G401.6 (cell line): ENCODE data around the gene SGCA.
A peak's percentile ranks its signal among the peaks of the same experiment; 100 is the strongest.

Experiments
- FAIRE-seq: peaks from 2 replicates; lab custom pipeline; 2012; peaks lifted over from hg19 to GRCh38; lab: Jason Lieb, UNC

SGCA gene

DNA sequence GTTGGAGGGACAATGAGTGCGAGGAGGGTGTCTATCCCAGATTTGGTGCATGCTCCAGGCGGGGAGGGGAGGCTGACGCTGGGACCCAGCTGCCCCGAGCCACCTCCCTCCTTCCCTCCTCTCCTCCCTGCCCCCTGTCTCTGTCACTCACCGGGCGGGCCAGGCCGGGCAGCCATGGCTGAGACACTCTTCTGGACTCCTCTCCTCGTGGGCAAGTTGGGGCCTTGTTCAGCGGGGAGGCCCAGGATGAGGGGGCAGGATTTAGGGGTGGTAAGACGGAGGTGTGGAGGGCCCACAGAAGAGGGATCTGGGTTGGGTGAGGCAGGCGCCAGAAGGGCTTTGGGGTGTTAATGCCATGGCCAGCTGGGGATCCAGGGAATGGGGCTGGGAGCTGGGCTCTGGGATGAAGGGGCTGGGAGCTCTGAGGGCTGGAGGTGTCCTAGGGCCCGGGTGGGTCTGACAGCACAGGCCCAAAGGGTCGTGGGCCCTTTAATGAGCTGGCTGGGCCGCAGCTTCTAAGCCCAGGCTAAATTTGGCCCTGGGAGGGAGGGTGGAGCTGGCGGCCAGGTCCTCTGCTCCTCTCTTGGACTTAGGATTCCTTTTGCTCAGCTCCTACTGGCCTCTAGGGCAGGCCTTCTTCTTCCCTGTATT is at the start of gene SGCA:
Gene SGCA, plus strand, starts transcription at position 139 of the 651 bp plus-strand sequence. Its CDS starts 36 bp downstream, at position 175.
- no peak for FAIRE-seq

DNA sequence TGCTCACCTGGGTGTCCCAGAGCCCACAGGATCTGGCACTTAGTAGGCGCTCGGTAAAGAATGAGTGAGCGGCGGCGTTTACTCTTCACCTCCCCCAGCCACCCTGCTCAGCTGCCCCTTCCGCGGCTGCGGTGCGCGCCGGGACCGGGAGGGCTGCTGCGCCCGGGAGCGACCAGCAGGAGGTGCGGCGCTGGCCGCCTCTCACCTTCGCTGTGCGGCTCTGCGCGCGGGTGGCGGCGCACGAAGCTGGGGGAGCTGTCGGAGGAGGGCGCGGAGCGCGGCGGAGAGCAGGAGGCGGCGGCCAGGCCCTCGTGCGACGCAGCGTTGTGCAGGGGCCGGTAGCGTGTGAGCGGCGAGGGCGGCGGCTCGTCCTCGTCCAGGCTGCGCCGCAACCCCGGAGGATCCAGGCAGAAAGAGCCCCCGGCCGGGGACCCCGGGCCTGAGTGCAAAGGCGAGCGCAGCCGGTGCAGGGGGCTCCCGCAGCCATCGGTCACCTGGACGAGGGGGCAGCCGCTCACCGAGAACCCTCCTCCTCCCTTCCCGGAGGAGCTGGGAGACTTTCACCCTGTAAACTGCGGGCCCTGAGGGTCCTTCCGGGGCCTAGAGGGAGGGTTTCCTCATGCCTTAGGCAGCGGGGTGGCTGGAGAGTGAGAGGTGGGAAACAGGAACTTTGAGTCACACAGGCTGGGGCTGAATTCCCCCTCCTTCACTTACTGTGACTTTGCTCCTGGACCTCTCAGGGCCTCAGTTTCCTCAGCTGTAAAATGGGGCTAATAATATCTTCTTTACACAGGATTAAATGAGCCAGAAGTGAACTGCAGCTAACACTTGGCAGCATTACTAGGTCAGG is 48.4 kb upstream of the SGCA start:
- FAIRE-seq = no peak

DNA sequence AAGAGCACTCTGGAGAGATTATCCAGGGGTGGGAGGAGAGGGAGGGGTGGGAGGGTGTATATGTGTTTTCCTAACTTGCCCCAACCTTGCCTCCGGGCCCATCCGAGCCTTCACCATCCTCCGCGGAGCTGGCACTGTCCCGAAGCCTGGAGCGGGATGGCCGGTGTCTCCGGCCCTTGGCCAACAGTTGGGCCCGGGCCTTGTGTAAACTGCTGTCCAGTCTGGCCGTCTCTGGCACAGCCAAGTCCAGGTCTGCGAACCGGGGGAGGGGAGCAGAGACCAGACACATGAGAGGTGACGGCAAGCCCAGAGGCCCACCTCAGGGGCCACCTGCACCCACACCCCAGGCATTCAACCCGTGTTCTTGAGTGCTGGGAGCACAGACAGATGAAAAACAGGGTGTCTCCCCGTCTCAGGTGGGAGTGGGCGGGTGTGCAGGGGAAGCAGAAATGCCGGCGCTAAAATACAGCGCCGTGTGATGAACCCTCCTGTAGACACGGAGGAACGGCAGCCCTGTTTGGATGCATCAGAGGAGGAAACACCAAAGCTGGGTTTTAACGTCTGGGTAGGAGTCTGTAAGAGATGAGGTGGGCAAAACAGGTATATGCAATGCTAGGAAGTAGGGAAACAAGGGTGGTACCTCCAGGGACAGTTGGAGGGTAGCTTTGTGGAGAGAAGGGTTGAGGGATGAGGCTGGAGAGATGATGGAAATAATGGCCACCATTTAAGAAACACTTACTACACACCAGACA is 47.6 kb upstream of the SGCA start:
- FAIRE-seq = no peak

DNA sequence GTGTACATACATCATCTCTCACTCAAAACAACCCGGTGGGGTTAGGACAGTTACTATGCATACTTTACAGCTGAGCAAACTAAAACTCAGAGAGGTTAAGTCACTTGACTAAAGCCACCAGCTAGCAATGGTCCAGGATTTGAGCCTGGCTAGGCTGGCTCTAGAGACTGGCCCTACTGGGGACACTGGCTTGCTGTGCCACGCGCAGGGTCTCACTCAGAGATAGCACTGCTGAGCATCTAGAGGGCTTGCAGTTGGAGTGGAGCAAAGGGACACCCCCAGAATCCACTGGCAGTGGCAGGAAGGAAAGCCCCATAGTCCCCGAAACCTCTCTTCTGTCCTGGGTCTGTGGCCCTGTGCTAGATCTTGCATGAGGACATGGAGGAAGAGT is 47.0 kb upstream of the SGCA start:
- FAIRE-seq = no peak

DNA sequence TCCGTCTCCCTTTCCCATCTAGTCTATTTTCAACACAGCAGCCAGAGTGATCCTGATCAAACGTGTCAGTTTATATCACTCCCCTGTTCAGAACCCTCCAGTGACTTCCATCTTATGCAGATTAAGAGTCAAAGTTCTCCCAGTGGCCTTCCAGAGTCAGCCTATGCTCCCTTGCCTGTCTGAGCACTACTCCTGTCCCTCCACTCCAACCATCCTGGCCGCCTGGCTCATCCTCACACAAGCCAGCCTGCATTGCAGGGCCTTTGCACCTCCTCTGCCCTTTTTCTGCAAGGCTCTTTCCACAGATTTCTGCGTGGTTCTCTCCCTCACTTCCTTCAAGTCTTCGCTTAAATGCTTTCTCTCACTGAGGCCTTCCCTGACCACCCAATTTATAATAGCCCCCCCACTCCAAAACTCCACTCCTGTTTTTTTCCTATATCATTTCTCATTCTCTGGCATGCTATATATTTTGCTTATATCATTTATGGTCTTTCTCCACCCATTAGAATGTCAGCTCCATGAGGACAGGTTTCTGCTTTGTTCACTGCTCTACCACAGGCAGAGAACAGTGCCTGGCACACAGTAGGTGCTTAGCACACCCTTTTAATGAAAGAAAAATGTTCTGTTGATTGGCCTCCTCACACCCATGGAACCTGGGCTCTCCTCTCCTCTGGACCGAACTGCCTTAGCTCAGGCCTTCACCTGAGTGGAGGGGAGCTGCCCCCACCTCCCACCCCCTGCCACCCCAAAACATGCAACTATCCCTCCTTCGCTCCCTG is 45.1 kb upstream of the SGCA start:
- no peak for FAIRE-seq

DNA sequence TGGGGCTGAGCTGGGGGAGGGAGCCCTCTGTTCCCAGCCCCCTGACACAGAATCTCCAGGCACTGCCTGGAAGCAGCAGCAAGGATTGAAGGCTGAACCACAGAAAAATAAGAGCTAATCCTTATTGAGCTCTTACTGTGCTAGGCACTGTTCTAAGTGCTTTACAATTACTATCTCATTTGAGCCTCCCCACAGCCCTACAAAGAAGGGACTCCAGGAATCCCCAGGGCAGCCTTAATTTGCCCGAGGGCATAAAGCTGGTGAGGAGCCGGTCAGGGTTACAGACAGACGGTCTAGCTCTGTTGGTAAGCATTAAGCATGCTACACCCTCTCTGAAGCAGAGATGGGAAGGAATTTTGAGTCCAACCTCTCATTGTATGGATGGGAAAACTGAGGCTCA is 42.9 kb upstream of the SGCA start:
- no peak for FAIRE-seq

DNA sequence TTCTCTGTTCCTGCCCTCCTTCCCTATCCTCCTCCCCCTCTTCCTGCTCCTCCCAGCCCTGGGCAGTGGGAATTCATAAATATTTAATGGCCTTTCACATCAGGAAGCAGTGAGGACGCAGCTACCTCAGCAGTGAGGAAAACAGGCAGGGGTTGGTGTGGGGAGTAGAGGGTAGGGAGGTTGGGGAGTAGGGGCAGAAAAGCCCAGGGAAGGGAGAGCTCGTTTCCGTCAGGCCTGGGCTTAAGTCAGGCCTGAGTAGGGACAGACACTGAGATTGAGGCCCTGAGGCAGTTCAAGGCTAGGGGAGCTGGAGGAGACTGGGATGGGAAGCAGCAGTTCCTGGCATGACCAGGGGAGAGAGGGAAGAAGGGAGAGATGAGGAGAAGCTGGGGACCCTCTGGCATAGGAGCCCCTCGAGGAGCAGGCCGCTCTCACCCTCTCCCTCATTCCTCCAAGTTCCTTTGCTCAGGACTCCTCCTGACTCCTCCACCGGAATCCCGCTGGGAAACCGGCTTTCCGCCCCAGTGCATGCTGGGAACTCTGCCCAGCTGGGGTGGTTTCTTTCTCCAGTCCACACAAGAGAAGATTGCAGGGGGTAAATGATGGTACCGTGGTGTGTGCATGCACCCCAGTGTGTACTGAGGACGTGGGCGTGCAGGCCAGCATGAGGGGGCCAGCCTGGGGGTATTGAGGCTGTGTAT is 42.0 kb upstream of the SGCA start:
- FAIRE-seq = no peak

DNA sequence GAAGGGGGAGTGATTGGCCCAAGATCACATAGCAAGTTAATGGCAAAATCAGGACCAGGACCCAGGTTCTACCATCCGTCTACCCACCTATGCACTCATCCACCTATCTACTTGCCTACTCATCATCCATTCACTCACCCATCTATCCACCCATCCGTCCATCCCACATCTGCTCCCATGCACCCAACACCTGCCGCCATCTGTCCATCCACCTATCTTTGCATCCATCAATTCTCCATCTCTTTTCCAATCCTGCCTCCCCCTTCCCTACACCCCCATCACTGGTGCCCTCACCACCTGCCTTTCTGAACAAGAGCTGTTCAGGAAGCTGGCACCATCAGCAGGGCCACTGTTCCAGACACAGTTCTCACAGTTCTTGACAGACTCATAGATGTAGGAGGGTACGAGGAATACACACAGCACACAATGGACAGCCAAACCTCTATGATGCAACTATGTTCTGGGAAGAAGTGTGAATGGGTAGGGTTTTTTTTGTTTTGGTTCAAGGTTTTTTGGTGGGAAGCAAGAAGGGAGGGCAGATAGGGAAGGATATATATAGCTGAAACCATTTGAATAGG is 40.3 kb upstream of the SGCA start:
- FAIRE-seq = no peak

DNA sequence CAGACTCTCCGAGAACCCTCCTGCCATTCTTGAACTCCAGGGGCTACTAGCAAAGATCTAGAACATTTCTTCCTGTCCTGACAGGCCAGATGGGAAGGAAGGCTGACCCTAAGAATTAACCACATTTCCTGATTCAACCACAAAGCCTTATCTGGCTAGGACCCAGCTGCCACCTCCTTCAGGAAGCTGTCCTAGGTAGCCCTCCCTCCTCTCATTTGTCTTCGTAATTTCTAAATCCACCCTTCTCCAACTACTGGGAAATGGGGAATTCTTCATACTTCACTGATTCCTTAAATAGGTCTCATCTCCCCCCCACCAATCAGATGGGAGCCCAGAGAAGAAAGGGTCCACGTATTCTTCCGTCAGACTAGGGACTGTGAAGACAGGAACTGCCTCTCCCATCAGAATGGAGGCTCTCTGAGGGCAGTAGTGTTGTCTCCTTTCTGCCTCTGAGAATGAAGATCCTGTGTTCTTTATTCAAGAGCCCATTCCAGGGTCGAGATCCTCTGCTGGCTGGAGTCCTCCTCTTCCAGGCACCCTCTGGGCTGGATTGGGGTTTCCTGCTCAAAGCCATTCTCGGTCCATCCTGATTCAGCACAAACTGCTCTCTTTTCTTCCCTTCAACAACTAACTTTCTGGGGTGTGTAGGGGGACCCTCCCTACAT is 38.0 kb upstream of the SGCA start:
- FAIRE-seq = no peak

DNA sequence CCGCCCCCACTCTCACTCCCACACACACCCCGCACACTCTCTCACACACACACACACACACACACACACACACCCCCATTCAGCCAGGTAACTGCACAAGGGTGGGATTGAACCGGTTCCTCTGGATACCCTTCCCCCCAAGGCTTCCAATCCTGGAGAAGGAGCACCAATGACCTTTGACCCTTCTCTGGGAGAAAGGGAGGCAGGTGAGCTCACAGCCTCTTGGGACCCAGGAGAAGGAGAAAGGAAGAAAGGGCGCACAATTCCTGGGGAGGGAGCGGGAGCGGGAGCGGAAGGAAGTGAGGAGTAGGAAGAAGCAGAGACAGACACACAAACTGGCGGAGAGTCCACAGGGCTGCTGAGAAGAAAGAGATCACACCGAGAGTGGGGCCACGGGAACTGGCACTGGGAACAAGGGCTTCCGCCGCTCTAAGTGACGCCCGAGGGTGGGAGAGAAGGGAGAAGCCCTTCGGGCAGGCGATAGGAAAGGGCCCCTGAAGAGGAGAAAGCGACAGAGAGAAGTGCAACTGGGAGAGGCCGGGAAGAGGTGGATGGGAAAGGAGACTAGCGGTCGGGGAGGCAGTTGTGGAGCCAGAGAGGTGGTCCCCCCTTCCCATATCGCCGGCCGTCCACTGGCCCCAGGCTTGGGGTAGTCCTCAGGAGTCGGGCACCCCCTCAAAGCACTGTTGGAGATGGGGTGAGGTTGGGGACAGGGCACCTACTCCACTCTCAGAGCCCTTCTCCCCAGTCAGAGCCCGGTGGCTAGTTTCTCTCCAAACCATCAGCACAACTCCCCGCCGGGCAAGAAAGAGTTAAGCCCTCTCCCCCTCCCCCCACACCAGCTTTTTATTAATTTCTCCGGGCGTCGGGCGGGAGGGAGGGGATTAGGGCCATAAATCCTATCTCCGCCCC is 37.1 kb upstream of the SGCA start:
- no peak for FAIRE-seq

DNA sequence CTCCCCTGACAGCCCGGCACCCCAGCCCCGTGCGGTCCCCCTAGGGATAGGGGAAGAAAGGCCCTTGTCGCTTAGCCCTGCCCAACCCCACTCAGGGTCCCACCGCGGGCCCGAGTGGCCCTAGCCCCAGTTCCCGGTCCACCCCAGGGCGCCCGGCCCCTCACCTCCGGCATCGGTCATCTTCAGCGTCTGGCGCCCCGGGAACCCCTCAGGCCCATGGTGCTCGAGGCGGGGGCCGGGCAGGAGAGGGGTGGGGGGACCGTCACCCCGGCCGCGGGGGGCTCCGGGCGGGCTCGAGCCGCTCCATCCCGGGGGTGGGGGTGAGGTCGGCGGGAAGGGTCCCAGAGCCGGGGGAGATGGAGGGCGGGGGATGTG is 36.5 kb upstream of the SGCA start:
- no peak for FAIRE-seq

DNA sequence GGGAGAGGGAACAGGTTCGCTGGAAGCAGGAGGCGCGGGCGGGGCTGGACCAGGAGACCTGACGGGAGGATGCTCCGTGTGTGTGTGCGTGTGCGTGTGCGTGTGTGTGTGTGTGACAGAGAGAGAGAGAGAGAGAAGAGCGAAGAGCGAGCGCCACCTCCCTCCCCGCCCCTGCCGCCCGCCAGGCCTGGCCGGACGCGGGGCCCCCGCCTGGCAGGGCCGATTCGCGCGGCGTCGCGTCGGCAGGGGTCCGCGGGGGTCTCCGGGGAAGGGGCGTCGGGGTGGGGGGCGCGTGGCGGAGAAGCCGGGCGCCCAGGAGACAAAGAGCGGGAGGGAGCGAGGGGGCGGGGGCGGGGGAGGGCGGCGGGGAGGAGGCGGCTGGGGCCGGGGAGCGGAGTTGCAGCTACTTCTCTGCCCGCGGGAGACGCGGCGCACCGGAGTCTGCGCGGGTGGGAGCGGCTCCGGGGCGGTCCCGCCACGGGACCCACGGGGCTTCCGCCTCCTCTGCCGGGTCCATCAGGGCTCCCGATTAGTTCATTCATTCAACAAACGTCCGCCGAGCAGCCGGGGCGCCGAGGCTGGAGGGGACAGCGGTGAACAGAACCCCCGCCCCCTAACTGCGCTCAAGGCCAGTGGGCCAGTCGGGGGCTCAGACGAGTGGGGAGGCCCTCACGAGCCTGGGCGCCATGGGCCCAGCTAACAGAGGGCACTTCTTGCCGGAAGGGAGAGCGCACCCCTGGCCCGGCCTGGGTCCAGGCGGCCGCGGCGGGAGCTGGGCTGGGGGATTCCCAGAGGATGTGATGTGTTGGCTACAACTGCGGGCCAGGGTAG is 35.9 kb upstream of the SGCA start, which contains the start of gene SAMD14:
Gene SAMD14, minus strand, starts transcription at position 433 of the 831 bp plus-strand sequence. CDS start 5,201 bp downstream, outside the sequence.
- FAIRE-seq = no peak

DNA sequence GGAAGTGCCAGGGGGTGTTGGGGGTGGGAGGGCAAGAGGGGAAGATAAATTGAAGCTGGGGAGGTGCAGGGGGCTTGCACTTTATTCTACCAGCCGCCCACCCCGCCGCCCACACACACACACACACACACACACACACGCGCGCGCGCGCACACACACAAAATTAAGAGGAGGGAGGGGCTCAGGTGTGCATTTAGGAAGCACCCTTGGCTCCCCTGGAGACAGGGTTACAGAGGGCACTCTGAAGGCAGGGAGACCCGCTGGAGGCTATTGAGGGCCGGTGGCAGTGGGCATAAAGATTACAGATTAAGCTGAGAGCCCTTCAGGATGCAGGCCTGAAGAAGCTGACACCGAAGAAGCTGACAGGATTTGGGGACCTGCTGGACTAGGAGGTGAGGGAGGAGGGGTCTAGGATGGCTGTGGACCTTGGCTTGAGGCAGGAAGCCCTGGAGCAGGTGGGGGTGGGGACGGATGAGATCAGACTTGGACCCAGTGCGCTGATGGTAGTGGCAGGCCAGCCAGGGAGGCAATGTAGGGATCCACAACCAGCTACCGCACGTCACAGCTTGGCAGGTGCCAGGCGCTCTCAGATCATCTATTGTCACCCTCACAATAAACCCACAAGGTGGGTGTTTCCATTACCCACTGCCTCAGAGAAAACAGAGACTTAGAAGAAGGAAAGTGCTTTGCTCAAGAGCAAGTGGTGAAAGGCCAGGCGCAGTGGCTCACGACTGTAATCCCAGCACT is 35.1 kb upstream of the SGCA start:
- FAIRE-seq = no peak

DNA sequence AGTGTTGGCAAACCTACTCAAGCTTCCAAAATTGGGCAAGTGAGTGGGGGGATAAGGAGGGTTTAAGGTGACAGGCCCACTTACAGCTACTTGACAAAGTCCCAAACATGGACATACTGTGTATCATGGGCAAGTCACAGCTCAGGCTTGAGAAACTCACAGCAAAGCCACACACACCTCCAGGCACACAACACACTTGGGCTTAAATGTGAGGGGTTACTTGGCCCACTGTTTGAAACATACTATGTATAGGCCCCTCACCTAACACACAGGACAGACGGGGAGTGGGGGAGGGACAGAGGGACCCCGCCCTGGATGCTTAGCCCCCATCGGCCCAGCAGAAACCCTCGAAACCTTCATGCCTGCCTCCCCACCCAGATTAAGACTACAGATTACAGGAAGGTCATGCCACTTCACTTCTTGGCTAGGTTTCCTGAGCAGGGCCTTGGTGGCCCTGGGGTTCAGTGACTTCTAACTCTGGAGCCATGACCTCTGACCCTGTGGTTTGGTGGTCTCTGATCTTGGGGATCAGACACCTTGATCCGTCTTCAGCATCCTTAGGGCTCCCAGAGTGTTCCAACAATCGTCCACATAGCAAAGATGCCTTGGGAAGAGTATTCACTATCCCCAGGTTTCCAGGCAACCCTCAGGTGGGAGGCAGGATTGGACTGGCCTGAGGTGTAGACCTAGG is 33.6 kb upstream of the SGCA start:
- no peak for FAIRE-seq

DNA sequence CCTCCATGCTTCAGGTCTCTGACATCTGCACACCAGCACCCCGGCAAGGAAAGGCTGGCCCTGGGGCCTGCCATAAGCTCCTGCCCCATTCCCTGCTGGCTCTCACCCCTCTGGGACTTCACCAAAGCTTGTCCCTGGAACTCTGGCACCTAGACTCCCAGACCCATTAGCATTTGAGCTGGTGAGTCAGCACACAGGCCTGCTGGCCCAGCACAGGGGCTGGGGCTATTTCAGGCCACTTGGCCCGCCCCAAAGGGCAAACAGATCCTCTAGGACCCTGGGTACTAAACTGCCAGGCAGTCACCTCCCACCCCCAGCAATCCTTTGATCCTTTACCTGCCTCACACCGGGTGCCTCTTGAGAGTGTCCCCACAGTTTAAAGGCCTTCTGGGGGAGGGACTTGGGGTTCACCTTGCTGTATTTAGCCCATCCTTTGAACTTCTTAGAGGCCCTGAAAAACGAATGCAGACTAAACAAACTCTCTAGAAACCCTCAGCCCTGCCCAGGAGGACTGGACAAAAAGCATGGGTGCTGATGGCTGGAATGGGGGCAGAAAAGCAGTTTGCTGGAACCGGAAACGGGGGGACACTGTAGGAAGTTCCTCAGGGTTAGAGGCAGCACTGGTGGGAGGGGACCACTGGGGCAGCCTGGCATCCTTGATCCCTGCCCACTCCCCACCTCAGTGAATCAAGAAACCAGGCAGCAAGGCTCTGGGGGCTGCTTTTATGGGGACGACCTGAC is 32.6 kb upstream of the SGCA start:
- FAIRE-seq = peak; percentile 37

DNA sequence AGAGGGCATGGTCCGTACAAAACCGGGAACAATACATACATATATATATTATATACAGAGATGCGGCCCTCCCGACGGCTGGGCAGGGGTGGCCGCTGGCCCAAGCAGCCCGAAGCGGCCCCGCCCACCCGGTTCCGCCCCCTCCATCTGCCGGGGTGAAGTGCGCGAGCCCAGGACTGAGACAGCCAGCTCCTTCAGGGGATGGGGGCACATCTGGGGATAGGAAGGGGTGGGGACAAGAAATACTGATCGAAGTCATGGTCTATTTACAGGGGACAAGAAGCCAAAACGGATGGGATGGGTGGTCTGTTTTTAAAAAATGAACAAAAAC is 32.1 kb upstream of the SGCA start:
- no peak for FAIRE-seq
